HG02885 (cell line): ENCODE data around the gene KIAA1217.
A peak's percentile ranks its signal among the peaks of the same experiment; 100 is the strongest.
"Not testable (repeated sequence)": the region's sequence is repeated elsewhere in the genome, so short reads cannot be mapped to it uniquely, and the experiment has no call there.

Source experiments
- ATAC-seq: cut with Tn5 transposase; IDR thresholded peaks from one replicate; pipeline ENCODE4 v1.9.1; 2021; ENCODE audit warnings: mild to moderate bottlenecking; ENCODE audit not compliant: unreplicated experiment, poor library complexity

KIAA1217 gene

GRCh38 chr10:24324651-24325050 lies 115.7 kb downstream of the KIAA1217 start:
- ATAC-seq = no peak

GRCh38 chr10:24331457-24331856 lies 122.5 kb downstream of the KIAA1217 start:
- no peak for ATAC-seq

GRCh38 chr10:24333736-24334135 lies 124.8 kb downstream of the KIAA1217 start:
- ATAC-seq = no peak

DNA sequence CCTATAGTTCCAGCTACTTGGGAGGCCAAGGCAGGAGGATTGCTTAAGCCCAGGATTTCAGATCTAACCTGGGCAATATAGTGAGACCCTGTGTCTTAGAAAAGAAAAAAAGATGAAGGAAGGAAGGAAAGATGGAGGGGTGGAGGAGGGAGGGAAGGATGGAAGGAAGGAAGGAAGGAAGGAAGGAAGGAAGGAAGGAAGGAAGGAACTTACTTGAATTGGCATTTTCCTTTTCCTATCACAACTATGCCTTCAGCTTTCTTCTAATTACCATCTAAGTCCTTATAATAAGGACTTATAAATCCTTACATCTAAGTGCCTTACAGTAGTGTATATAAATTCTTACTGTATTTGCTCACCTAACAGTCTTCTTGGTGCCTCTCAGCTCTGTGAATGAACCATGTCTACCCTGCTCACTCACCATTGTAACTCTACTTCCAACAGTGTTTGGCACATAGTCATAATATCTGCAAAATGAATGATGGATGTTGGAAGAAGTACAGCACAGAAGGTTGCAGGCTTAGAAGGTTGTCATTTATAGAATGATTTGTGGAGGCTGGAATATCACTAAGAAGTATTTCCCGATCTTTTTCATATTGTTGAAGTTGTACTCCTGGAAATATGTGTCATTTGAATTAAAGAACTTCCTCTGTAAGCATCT lies 125.5 kb downstream of the KIAA1217 start:
- ATAC-seq = no peak

DNA sequence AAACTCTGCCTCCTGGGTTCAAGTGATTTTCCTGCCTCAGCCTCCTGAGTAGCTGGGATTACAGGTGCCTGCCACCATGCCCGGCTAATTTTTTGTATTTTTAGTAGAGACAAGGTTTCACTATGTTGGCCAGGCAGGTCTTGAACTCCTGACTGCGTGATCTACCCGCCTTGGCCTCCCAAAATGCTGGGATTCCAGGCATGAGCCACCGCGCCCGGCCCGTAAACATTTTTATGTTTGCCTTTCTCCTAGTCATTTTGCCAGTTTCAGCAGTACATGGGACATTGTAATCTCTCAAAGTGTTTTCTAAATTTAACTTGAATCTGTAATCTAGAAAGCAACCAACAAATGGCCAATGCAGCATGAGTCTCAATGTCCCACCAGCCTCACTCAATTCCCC lies 128.8 kb downstream of the KIAA1217 start:
- ATAC-seq = not testable (repeated sequence)

DNA sequence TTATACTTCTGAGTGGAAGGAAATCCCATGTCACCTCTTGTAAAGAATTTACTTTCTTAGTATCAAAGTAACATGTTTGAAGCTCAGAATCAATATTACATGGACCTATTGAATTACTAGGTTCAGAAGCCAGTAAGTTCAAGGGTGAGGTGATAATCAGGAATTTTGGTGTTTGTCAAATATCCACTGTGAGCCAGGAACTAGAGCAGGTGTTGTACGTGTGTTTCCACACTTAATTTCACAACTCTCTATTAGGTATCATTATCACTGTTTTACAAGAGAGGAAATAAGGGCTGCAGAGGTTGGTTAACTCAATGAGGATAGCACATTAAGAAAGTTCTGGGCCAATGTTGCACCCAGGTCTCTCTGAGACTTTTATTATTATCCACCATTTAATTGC lies 130.4 kb downstream of the KIAA1217 start:
- no peak for ATAC-seq

DNA sequence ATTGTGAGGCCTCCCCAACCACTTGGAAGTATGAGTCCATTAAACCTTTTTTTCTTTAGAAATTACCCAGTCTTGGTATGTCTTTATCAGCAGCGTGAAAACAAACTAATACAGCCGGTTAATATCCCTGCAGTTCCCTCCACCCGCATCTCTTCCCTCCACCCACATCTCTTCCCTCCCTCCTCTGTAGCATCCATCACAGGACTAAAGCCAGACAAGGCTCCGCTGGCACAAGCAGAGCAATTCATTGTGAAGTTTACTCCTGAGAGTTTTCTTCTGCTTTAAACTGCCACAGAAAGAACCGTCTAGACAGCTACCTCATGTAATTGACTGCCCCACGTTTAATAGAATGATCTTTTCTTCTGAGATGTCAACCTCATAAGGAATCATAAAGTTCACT lies 131.5 kb downstream of the KIAA1217 start:
- no peak for ATAC-seq

- ATAC-seq = no peak
Observed at GRCh38 chr10:24340883-24341282, 131.9 kb downstream of the KIAA1217 start.

DNA sequence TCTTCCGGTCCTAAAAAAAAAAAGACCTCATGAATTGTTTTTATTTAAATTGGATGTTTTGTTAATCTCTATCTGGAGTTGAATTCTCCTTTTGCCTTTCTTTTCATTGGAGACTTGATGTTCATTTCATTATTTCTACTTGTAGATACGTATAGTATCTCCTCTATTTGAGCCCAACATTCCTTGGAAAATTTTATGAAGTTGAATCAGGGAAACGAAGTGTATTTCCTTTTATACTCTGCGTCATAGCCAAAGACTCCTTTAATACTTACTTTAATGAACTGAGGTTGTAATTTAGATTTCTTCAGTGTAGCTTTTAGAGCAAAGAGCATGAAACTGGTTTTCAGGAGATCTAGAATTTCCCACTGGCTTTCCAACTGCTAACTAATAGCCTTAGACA lies 132.4 kb downstream of the KIAA1217 start:
- no peak for ATAC-seq

DNA sequence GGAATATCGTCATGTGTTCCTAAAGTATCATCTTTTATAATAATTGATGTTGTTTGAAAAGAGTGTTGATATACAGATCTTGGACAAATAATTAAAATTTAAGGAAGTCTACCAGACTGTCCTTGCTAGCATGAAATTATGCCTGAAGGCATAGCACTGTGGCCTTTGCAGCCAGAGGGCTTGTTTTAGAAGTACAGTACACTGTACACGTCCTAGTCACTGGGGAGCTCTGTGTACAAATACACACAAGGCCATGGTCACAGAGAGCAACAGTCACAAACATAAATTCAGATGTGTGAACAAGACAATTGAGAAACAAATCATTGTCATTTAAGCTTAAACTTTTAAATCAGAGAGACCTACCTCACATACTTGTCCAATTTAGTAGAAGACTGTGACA lies 133.0 kb downstream of the KIAA1217 start:
- no peak for ATAC-seq

DNA sequence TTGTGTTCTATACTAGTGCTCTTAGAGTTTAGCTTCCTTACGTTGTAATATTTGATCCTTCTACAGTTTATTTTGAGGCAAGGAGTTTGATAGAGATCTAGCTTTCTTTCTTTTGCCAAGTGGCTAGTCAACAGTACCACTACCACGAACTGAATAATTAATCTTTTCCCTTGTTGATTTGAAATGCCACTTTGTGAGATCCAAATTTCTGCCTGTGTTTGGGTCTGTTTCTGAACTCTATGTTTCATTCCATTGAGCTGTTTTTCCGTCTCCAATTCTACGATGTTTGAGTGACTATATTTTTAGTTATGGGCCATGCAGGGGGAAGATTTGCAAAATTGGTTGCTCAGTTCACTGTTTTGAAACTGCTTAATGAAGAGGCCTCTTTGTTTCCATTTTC lies 134.7 kb downstream of the KIAA1217 start:
- ATAC-seq = no peak

- no peak for ATAC-seq
Observed at GRCh38 chr10:24344279-24344678, 135.3 kb downstream of the KIAA1217 start.

DNA sequence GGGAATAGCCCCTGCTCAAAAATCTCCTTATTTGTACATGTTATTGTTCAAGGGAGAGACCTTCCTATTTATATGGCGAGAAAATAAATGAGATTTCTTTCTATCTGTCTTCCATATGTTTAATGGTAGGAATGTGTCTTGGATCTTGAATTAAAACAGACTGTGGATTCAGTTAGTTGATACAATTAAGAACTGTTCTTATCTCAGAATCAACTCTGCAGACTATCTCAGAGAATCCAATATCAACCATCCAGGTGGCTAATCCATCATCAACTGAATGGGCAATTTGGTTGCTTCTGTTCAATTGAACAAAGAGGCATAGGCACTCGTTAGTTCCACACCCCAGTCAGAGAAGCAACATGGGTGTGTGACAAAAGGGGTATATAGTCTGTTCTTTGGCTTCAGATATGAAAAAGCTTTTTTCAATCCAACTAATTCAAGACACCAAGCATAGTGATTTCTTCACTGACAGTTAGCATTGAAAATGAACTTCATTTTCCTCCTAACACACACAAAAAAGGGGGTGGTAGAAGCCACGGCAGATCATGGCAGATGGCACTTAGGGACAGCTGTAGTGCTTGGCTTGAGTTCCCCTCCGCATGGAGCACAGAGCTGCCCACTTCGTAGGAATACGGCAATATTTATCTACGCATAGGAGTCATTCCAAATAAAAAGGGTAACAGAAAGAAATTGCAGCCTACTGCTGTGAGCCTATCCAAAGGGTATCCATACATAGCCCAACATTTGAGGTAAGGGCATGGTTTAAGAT lies 135.9 kb downstream of the KIAA1217 start:
- no peak for ATAC-seq

GRCh38 chr10:24346877-24347519 lies 138.1 kb downstream of the KIAA1217 start:
- no peak for ATAC-seq

- ATAC-seq = peak; percentile 40
Observed at GRCh38 chr10:24349379-24350001, 140.6 kb downstream of the KIAA1217 start.

GRCh38 chr10:24350070-24350921 lies 141.4 kb downstream of the KIAA1217 start:
- ATAC-seq = no peak

DNA sequence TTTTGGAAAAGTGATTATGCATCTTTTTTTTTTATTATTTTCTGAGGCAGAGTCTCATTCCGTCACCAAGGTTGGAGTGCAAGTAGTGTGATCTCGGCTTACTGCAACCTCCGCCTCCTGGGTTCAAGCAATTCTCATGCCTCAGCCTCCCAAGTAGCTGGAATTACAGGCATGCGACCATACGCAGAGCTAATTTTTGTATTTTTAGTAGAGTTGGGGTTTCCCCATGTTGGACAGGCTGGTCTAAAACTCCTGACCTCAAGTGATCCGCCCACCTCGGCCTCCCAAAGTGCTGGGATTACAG lies 141.9 kb downstream of the KIAA1217 start:
- not testable (repeated sequence) for ATAC-seq

- ATAC-seq = no peak
Observed at GRCh38 chr10:24351961-24352360, 143.0 kb downstream of the KIAA1217 start.

DNA sequence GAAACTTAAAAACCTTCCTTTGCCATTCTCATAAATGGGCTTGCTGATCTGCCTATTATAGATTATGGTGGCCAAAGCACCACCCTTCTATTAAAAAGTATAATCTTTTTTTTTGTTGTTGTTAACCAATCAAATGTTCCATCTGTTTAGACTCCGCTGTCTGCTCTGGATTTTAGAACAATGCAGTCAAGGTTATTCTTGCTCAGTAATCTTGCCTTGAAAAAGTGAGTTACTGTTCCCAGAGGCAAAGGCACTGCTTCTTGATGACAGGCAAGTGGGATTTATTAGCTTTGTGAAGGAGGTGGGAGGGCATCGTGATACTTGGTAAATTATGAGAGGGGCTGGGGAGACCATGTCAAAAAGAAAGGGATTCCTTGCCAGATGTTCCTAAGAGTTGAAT lies 143.5 kb downstream of the KIAA1217 start:
- no peak for ATAC-seq

- no peak for ATAC-seq
Observed at GRCh38 chr10:24353319-24353718, 144.4 kb downstream of the KIAA1217 start.
